Psoas muscle (tissue), 8 donors: ENCODE measurements around the gene ANKRD11. TPM values are rescaled to one million over a fixed set of nuclear protein-coding genes. Genes with fewer than 3 reads are reported as not detected.

Source experiments
- ATAC-seq, 4 donors: fragments of 200-7000 bp; cut with Tn5 transposase; one replicate each; pipeline ENCODE4 v1.9.1; 2020; ENCODE audit warnings: moderate library complexity in 3 of 4, mild to moderate bottlenecking in 2 of 4
- DNase-seq, 2 donors: peaks; one replicate each; pipeline ENCODE4 v3.0.0-alpha.2; 2020
- H3K27ac ChIP-seq: fragments of 200-600 bp; one replicate; pipeline ENCODE4 v1.8.0; 2022
- H3K27me3 ChIP-seq, 3 donors: fragments of 200-600 bp in 1 of 3; one replicate each; pipeline versions ENCODE4 v1.6.1 to v1.8.0; 2013 to 2022; ENCODE audit warnings: low read length in 2 of 3, mild to moderate bottlenecking in 2 of 3, moderate library complexity in 1 of 3; ENCODE audit not compliant: insufficient read depth in 3 of 3
- H3K36me3 ChIP-seq, 2 donors: fragments of 200-600 bp in 1 of 2; one replicate each; pipeline versions ENCODE4 v1.6.1 to v1.8.0; 2013 to 2022; ENCODE audit warnings: low read depth in 1 of 2, mild to moderate bottlenecking in 1 of 2, moderate library complexity in 1 of 2; ENCODE audit not compliant: insufficient read depth in 1 of 2
- H3K4me1 ChIP-seq: fragments of 200-600 bp; one replicate; pipeline ENCODE4 v1.8.0; 2022
- H3K4me3 ChIP-seq: fragments of 200-600 bp; one replicate; pipeline ENCODE4 v1.8.0; 2022; ENCODE audit warnings: mild to moderate bottlenecking
- H3K9me3 ChIP-seq: fragments of 200-600 bp; one replicate; pipeline ENCODE4 v1.8.0; 2022
- WGBS, 3 donors: extraction: QIAGEN DNeasy Blood & Tissue Kit; methylation state at CpG; one replicate each; pipeline versions ENCODE4 v1.1.6 to v1.1.7; 2013; 5-methylcytosine and 5-hydroxymethylcytosine counted together
- intact Hi-C, 2 donors: fragments of 100-400 bp; cut with DNase I; formaldehyde crosslinking; loops; one replicate each; pipeline versions ENCODE4 v1.11.0 to v1.14.2; 2022
- polyA plus RNA-seq, 3 donors: library from polyadenylated mRNA; stranded (reverse); fragments of 200-250 nt; gene quantifications; one replicate each; pipeline ENCODE4 v1.2.3, GENCODE V29; 2013
- total RNA-seq, 4 donors: library from RNA; stranded (reverse); fragmentation: NEBNext Ultra II Directional in 2 of 4; extraction: Animal tissue kit (Norgen Biotek cat#: 25700) in 2 of 4; gene quantifications; one replicate each; pipeline versions ENCODE4 v1.2.1 to v1.2.4, GENCODE V29; 2021 to 2023
- TF ChIP-seq, protein P1 (sequence below): fragments of 200-600 bp; IDR thresholded peaks from one replicate; pipeline ENCODE4 v1.8.0; 2022; ENCODE audit warnings: antibody characterized with exemption
- donor health status: healthy with polysubstance abuse.
- donor health status: DM: no; HTN: no; CAD: no; lungs with moderate emphysema.
- donor health status: Bipolar disorder and iron deficiency.
- donor health status: healthy.
- donor health status: DM: yes; HTN: yes; CAD: no.
- donor health status: DM: no; HTN: no; CAD: no.
- donor health status: DM: no; HTN: no; CAD: no.
- donor health status: DM: yes; HTN: yes; CAD: no.

ANKRD11 gene
- total and polyA plus RNA-seq, 7 donors = 22.3 to 72.8 (median 57.2) TPM

GRCh38 chr16:89367538-89367915 is 122.8 kb downstream of the ANKRD11 start:
- TF ChIP-seq, protein P1, sequence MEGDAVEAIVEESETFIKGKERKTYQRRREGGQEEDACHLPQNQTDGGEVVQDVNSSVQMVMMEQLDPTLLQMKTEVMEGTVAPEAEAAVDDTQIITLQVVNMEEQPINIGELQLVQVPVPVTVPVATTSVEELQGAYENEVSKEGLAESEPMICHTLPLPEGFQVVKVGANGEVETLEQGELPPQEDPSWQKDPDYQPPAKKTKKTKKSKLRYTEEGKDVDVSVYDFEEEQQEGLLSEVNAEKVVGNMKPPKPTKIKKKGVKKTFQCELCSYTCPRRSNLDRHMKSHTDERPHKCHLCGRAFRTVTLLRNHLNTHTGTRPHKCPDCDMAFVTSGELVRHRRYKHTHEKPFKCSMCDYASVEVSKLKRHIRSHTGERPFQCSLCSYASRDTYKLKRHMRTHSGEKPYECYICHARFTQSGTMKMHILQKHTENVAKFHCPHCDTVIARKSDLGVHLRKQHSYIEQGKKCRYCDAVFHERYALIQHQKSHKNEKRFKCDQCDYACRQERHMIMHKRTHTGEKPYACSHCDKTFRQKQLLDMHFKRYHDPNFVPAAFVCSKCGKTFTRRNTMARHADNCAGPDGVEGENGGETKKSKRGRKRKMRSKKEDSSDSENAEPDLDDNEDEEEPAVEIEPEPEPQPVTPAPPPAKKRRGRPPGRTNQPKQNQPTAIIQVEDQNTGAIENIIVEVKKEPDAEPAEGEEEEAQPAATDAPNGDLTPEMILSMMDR = no peak
- intact Hi-C loops = no loop called here
- Histone ChIP-seq H3K27me3 (no peaks in the 10 kb centered on the region), H3K9me3 (no peaks in the 10 kb centered on the region), H3K4me1 (peaks cover 76% of the 10 kb centered on the region), H3K27ac (peak overlapping the region; percentile 28), H3K4me3 (no peak overlapping the region), H3K36me3 (no peaks in the 10 kb centered on the region)
- WGBS, 3 donors = 64 to 72% (median 70%) methylated on average over 7 of the region's 7 CpGs
- DNase-seq (no peak), ATAC-seq (peak in 1 of 4 donors; percentile 38)

- ATAC-seq (peak; percentile 41 to 69 (median 48)), DNase-seq (peak in 1 of 2 donors; percentile 48)
- Histone ChIP-seq H3K9me3 (no peaks in the 10 kb centered on the region), H3K36me3 (no peaks in the 10 kb centered on the region), H3K27me3 (no peaks in the 10 kb centered on the region), H3K4me3 (no peak overlapping the region), H3K27ac (no peak overlapping the region), H3K4me1 (peaks cover 76% of the 10 kb centered on the region)
- 69 to 79% (median 71%) methylated on average over 35 to 37 of the region's 37 CpGs for WGBS, 3 donors
- intact Hi-C loops = no loop called here
- TF ChIP-seq, protein P1 = no peak
These were observed 123.5 kb downstream of the ANKRD11 start for GRCh38 chr16:89366561-89367537.

DNA sequence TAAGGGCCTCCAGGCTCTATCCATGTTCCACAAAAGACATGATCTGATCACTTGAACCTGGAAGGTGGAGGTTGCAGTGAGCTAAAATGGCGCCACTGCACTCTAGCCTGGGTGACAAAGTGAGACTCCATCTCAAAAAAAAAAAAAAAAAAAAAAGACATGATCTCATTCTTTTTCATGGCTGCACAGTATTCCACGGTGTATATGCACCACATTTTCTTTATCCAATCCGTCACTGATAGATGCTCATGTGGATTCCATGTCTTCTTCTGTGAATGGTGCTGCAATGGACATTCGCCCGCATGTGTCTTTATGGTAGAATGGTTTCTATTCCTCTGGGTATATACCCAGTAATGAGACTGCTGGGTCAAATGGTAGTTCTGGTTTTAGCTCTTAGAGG is 124.4 kb downstream of the ANKRD11 start:
- Histone ChIP-seq H3K4me3 (no peak overlapping the region), H3K9me3 (no peaks in the 10 kb centered on the region), H3K27ac (no peak overlapping the region), H3K27me3 (no peaks in the 10 kb centered on the region), H3K36me3 (no peaks in the 10 kb centered on the region), H3K4me1 (peaks cover 77% of the 10 kb centered on the region)
- TF ChIP-seq, protein P1 = no peak
- ATAC-seq = no peak
- 96 to 99% (median 99%) methylated on average over 5 of the region's 5 CpGs for WGBS, 3 donors
- intact Hi-C loops = no loop called here
- no peak for DNase-seq

DNA sequence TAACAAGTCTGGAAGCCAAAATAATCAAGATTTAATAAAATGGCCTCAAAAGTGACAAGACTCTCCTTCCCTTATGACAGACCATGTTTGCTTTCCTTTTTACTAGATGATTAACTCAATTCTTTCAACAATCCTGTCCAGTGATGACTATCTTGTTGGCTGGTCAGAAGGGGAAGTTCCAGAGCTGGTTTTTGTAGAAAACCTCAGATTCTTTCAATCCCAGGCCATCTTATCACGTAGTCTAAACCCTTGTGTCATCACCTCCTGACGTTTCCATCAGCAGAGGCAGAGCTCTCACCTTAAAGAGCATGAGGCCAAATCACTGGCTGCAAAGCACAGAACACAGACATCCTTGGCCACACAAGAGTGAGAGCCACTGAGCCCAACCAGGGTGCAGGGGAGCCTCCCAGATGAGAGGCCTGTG is 125.3 kb downstream of the ANKRD11 start:
- Histone ChIP-seq H3K36me3 (no peaks in the 10 kb centered on the region), H3K27ac (no peak overlapping the region), H3K4me1 (peaks cover 77% of the 10 kb centered on the region), H3K9me3 (no peaks in the 10 kb centered on the region), H3K4me3 (no peak overlapping the region), H3K27me3 (no peaks in the 10 kb centered on the region)
- 39 to 67% (median 63%) methylated on average over 2 of the region's 2 CpGs for WGBS, 3 donors
- no peak for DNase-seq
- intact Hi-C loops = no loop called here
- no peak for ATAC-seq
- TF ChIP-seq, protein P1 = no peak
